A204.1 (cell line): ENCODE results near the gene CACNG5.
"Not testable (repeated sequence)": the region's sequence is repeated elsewhere in the genome, so short reads cannot be mapped to it uniquely, and the experiment has no call there.

ENCODE experiments used
- FAIRE-seq: peaks from 2 replicates; lab custom pipeline; 2012; peaks lifted over from hg19 to GRCh38; lab: Jason Lieb, UNC

CACNG5 gene

DNA sequence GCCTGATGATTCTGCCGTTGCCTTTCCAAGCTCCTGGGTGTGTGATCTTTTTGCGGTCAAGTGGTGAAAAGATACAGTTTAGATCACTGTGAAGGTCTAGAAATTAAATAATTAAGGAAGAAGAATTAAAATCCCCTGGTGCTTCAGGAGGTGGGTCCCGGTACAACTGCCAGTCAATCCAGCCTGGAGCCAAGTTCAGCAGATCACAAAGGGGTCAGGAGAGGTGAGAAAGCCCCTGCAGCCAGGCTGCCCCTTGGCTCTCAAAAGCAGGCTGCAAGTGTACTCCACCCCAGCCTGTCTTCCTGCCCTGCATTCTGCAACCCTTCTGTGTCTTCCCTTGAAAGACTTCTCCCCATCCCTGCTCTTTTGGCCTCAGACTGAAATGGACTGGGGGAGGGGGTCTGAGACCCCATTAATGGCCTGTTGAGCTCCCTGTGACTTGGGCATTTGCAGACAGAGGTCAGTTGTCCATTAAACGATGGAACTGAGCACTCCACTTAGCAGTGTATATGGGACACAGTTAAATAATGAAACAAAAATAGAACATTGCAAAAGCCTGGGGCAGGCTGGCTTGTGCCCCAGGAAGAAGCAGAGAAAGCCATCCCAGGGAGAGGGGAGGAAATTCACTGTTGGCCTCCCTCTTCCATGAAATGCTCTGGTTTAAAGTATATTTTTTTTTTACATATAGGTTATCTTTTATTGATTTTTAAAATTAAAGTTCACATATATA lies 15.1 kb downstream of the CACNG5 start:
- FAIRE-seq, result no peak

DNA sequence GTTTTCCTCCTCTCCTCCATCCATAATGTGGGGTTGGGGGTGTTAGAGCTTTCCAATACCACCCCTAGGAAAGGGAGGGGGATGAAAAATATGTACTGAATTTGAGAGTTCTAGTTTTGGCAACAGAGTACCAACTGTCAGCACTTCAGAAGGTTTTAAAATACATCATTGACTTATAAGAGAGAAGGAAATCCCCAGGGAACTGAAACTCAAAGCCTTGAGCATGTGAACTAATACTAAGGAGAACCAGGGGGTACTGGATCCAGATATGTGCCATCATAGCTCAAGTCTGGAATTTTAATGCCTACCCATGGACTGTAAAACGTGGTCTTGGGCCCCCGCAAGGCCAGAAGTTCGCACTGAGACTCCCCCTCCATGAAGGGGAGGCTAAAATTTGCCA lies 15.8 kb downstream of the CACNG5 start:
- FAIRE-seq, result no peak

- FAIRE-seq, result no peak
These were observed 20.3 kb downstream of the CACNG5 start for GRCh38 chr17:66855204-66855603.

DNA sequence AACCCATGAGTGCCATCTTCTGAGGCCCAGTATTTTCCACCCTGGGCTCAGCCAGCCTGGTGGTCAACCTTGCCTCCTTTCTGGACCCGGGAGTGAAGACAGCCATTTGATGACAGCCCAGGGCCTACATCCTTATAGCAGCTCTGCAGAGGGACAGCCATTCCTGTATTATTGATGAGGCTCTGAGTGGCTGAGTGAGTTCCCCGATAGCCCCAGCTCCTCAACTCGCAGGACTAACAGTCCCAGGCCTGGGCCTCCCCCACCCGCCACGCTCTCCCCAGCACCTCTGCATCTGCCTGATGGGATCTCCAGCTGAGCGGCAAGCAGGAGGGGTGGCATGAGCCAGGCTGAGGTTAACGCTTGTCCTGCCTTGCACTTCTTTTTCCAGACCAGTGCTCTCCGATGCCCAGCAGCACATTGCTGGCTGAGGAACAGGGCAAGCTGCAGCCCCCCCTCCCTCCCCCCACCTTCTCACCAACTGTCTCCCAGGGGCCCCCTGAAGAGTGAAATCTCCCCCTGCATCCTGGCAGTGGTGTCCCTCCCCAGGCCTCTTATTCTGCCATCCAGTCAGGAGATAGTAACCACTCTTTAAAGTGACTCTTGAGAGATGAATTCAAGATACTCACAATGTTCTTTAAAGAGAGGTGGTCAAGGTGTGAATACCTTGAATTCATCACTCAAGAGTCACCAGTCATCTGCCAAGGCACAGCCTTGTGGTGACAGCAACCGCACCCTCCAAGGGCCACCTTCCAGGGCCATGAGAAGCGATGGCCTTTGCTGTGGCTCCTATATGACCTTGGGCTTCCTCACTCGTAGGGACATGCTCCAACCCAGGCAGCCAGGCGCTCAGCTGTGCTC lies 23.5 kb downstream of the CACNG5 start:
- no peak for FAIRE-seq

- no peak for FAIRE-seq
These were observed 24.4 kb downstream of the CACNG5 start for GRCh38 chr17:66859353-66859752.

DNA sequence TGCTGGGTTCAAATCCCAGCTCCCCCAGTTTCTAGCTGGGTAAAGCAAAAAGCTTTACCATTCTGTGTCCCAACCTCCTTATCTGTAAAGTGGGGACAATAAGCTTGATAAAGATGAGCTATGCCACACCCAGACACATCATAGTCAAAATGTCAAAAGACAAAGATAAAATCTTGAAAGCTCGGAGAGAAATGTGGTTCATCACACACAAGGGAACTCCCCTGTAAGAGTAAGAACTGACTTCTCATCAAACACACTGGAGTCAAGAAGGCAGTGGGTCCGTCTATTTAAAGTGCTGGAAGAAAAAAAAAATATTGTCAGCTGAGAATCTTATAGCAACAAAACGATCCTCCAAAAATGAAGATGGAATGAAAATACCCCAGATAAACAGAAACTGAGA lies 25.3 kb downstream of the CACNG5 start:
- FAIRE-seq, result no peak

DNA sequence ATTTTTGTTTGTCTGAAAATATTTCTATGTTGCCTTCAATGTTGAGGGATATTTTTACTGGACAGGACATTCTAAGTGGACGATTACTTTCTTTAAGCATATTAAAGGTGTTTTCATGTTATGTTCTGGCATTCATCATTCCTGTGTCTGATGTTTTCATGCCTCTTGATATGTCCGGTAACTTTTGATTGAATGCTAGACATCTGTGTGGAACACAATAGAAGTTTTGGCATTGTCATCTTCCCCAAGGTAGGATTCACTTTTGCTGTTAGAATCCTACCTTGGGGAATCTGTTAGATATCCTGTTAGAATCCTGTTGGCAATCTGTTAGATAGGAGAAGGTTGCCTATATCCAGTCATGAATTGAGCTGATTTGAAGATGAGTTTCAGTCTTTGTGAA lies 28.9 kb downstream of the CACNG5 start:
- no peak for FAIRE-seq

GRCh38 chr17:66865151-66865550 lies 30.2 kb downstream of the CACNG5 start:
- FAIRE-seq, result no peak

DNA sequence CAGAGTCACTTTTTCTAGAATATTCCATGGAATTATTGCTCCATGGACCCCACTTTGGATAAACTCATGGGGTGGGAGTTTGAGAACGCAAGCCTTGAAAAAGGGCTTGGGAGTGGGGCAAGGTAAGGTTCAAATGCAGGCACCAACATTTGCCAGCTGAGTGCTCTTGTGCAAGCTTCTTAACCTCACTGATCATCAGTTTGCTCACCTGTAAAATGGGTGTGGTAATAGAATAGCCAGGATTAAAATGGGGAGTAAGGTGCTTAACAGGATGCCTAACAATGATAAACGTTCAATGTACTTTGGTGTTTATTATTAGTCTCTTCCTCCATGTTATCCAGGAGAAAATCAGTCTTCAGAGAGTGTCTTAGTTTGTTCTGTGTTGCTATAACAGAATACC lies 39.0 kb downstream of the CACNG5 start:
- FAIRE-seq, result no peak

DNA sequence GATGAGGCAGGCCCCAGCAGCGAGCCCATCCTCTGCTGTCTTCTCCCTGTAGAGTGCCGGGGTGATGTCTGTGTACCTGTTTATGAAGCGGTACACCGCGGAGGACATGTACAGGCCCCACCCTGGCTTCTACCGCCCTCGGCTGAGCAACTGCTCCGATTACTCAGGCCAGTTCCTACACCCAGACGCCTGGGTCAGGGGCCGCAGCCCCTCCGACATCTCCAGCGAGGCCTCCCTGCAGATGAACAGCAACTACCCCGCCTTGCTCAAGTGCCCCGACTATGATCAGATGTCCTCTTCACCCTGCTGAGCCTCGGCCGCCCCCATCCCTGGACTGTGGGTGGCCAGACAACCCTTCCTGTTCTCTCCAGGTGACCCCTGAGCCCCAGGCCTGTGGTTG lies 50.0 kb downstream of the CACNG5 start:
- no peak for FAIRE-seq

GRCh38 chr17:66885417-66885816 lies 50.5 kb downstream of the CACNG5 start:
- FAIRE-seq, result no peak

- FAIRE-seq, result no peak
These were observed 54.7 kb downstream of the CACNG5 start for GRCh38 chr17:66889480-66890230.

- FAIRE-seq, result no peak
These were observed 57.3 kb downstream of the CACNG5 start for GRCh38 chr17:66892246-66892645.

DNA sequence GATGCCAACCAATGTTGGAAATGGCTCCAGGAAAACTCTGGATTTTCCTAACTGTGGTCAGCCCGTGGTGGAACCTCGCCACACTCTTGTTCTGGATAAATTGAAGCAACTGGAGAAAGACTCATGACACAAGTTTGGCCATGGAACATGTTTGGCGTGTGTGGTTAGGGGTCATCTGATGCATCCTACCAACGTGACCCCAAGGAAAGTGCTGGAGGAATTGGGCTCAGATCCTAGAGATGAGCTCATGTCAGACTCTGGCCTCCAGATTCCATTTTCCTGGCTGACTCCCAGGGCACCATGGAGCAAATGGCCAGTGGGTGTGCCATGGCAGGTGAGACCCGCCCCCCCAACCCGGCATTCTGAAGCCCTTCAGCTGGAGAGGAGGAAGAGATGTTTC lies 58.5 kb downstream of the CACNG5 start:
- no peak for FAIRE-seq

DNA sequence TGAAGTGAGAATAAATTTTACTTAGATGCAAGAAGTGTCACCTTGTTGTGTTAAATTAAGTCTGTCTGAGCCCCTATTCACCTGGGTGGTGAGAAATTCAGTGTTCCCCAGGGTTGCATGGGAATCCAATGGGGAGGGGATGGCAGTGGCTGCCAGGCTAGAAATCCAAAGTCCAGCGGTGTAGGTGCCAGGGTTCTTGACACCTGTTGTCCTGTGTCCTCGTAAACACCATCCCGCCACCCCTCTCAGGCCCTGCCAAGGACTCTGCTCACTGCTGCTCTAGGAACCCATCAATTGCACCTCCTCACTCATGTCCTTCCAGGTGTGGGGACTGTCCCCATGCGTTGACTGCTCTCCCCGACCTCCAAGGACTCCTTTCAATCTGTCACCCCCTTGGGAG lies 58.9 kb downstream of the CACNG5 start:
- FAIRE-seq, result no peak

GRCh38 chr17:66897141-66897540 lies 62.2 kb downstream of the CACNG5 start:
- no peak for FAIRE-seq

DNA sequence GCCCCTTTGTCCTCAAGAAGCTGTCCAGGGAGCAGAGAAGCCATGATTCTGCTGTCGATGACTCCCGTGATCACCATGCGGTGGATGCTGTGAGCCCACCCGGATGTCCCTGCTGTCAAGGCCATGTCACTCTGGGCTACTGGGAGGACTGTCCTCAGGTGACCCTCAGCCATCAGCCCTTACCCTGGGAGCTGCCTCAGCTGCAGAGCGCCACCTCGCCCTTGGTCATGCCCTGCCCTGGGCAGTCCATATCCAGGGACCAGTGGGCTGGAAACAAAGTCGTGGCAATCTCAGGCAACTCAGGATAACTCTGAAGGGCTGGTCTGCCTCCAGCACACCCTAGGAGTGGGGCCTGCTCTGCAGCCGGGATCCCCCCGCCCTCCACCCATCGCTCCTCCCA lies 63.6 kb downstream of the CACNG5 start:
- no peak for FAIRE-seq

GRCh38 chr17:66900126-66901010 lies 65.5 kb downstream of the CACNG5 start:
- FAIRE-seq, result peak; percentile 86

DNA sequence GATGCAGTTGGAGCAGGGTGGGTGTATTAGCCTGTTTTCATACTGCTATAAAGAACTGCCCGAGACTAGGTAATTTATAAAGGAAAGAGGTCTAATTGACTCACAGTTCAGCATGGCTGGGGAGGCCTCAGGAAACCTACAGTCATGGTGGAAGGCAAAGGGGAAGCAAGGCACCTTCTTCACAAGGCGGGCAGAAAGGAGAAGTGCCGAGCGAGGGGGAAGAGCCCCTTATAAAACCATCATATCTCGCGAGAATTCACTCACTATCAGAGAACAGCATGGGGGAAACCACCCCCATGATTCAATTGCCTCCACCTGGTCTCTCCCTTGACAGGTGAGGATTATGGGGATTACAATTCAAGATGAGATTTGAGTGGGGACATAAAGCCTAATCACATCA lies 68.4 kb downstream of the CACNG5 start:
- FAIRE-seq, result not testable (repeated sequence)

- no peak for FAIRE-seq
These were observed 68.9 kb downstream of the CACNG5 start for GRCh38 chr17:66903781-66904180.

- FAIRE-seq, result no peak
These were observed 70.1 kb downstream of the CACNG5 start for GRCh38 chr17:66904760-66905624.
